ENCODE data around the gene NUAK1.

Gene NUAK1

GRCh38 chr12:106058256-106059182 lies 80.2 kb downstream of the NUAK1 start:
- TF ChIP-seq CTCF (IDR thresholded peaks at IDR 0.05; ENCODE audit: low read depth, low read length) = no peak
- no peak for DNase-seq (ENCODE audit: extremely low read depth, low read depth)

GRCh38 chr12:106054049-106054448 lies 84.7 kb downstream of the NUAK1 start:
- no peak for TF ChIP-seq CTCF (IDR thresholded peaks at IDR 0.05; ENCODE audit: low read depth, low read length)
- DNase-seq (ENCODE audit: extremely low read depth, low read depth) = no peak

GRCh38 chr12:106051853-106052531 lies 86.8 kb downstream of the NUAK1 start:
- no peak for TF ChIP-seq CTCF (IDR thresholded peaks at IDR 0.05; ENCODE audit: low read depth, low read length)
- no peak for DNase-seq (ENCODE audit: extremely low read depth, low read depth)

DNA sequence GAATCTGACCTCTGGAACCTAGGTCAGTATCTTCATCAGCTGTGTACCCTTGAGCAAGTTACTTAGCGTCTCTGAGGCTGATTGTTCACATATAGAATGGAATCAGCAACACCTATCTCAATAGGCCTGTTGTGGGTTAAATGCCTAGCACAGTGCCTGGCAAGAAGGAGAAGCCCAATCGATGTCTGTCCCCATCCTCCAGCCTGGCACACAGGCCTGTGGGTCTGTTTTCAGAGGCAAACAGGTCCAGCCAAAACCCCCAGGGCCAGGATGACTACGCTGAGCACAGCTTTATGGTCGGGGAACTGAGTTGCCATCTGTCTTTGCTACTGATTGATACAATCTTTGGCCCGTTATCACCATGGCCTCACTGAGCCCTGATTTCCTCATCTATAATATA lies 89.2 kb downstream of the NUAK1 start:
- DNase-seq (ENCODE audit: extremely low read depth, low read depth) = no peak
- TF ChIP-seq CTCF (IDR thresholded peaks at IDR 0.05; ENCODE audit: low read depth, low read length) = no peak

DNA sequence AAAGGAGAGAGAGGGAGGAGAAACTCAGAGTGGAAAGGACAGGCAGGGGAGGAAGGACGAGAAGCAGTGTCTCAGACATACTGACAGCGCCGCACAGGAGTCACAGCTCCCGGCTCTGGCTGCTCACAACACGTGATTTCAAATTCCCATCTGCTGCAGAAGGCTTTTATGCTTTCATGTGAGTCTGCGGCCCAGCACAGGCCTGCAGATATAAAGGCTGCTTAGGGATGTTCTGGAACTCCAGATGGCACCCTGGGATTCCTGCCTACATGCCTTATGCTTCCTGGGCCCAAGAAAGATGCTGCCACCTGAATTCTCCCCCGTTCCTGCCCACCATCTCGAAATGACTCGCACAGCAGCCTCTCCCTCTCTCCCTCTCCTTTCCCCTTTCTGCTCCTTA lies 89.6 kb downstream of the NUAK1 start:
- no peak for DNase-seq (ENCODE audit: extremely low read depth, low read depth)
- no peak for TF ChIP-seq CTCF (IDR thresholded peaks at IDR 0.05; ENCODE audit: low read depth, low read length)

DNA sequence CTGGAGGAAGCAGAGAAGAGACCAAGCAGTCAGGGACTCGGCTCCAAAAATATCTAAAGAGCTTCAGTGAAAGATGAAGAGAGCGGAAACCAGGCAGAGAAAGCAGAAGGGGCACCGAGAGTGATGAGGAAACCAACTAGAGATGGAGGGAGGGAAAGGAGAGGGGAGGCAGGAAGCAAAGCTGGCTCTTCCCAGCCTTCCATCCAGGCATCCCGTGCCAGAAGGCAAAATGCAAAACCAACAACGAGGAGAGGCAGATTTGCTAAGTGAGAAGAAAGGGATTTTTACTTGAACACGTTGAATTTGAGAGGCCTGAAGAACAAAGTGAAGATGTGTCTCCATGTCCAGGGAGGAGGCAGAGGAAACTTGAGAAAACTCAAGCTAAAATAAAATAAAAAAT lies 90.1 kb downstream of the NUAK1 start:
- no peak for TF ChIP-seq CTCF (IDR thresholded peaks at IDR 0.05; ENCODE audit: low read depth, low read length)
- no peak for DNase-seq (ENCODE audit: extremely low read depth, low read depth)

- DNase-seq (ENCODE audit: extremely low read depth, low read depth) = no peak
Measured at GRCh38 chr12:106048016-106048415, 90.7 kb downstream of the NUAK1 start.

More at GRCh38 chr12:106048016-106048415, 90.7 kb downstream of the NUAK1 start:
- TF ChIP-seq CTCF (IDR thresholded peaks at IDR 0.05; ENCODE audit: low read depth, low read length) = no peak
